H9 (cell line): Measurements from ENCODE around the gene CNTD1. TPM values are rescaled to one million over a fixed set of nuclear protein-coding genes. Genes with fewer than 3 reads are reported as not detected.

ENCODE experiments used
- DNase-seq: peaks from one replicate; pipeline ENCODE4 v3.0.0-alpha.2; 2017
- H2AFZ ChIP-seq: one replicate; pipeline ENCODE4 v1.6.1; 2013; ENCODE audit warnings: mild to moderate bottlenecking, low read length, control low read depth, moderate library complexity
- H2AK5ac ChIP-seq: 2 replicates; pipeline ENCODE4 v1.6.1; 2013; ENCODE audit warnings: low read length, control low read depth, mixed read lengths; ENCODE audit not compliant: insufficient read length
- H2BK120ac ChIP-seq: one replicate; pipeline ENCODE4 v1.6.1; 2013; ENCODE audit warnings: low read depth, mild to moderate bottlenecking, low read length, control low read depth, inconsistent platforms; ENCODE audit not compliant: poor library complexity, severe bottlenecking
- H2BK12ac ChIP-seq: 2 replicates; pipeline ENCODE4 v1.6.1; 2013; ENCODE audit warnings: low read length, control low read depth, mixed read lengths, low read depth; ENCODE audit not compliant: insufficient read length
- H2BK15ac ChIP-seq: 2 replicates; pipeline ENCODE4 v1.6.1; 2013; ENCODE audit warnings: low read depth, low read length, control low read depth
- H2BK20ac ChIP-seq: one replicate; pipeline ENCODE4 v1.6.1; 2013; ENCODE audit warnings: low read depth, mild to moderate bottlenecking, low read length, control low read depth, inconsistent platforms; ENCODE audit not compliant: poor library complexity, severe bottlenecking
- H2BK5ac ChIP-seq: 2 replicates; pipeline ENCODE4 v1.6.1; 2013; ENCODE audit warnings: low read length, control low read depth, mixed read lengths; ENCODE audit not compliant: insufficient read length
- H3K14ac ChIP-seq: 2 replicates; pipeline ENCODE4 v1.6.1; 2013; ENCODE audit warnings: low read length, control low read depth; ENCODE audit not compliant: insufficient read depth
- H3K18ac ChIP-seq: 2 replicates; pipeline ENCODE4 v1.6.1; 2013; ENCODE audit warnings: low read depth, mild to moderate bottlenecking, mixed read lengths, low read length, control low read depth; ENCODE audit not compliant: insufficient read length
- H3K23ac ChIP-seq: 2 replicates; pipeline ENCODE4 v1.6.1; 2013; ENCODE audit warnings: low read length, control low read depth, mixed read lengths, low read depth; ENCODE audit not compliant: insufficient read length
- H3K23me2 ChIP-seq: 2 replicates; pipeline ENCODE4 v1.6.1; 2013; ENCODE audit warnings: low read depth, mild to moderate bottlenecking, mixed read lengths, low read length, control low read depth; ENCODE audit not compliant: insufficient read length, poor library complexity, severe bottlenecking
- H3K27ac ChIP-seq: 2 replicates; pipeline ENCODE4 v1.5.1; 2013; ENCODE audit warnings: low read length, control low read depth, mixed read lengths, low read depth; ENCODE audit not compliant: insufficient read length
- H3K27me3 ChIP-seq: 2 replicates; pipeline ENCODE4 v1.6.1; 2013; ENCODE audit warnings: low read length, control low read depth, inconsistent platforms; ENCODE audit not compliant: insufficient read depth
- H3K4ac ChIP-seq: 2 replicates; pipeline ENCODE4 v1.6.1; 2013; ENCODE audit warnings: low read depth, mild to moderate bottlenecking, control low read depth, inconsistent platforms, low read length, moderate library complexity
- H3K4me1 ChIP-seq: 2 replicates; pipeline ENCODE4 v1.6.1; 2013; ENCODE audit warnings: low read length, control low read depth, inconsistent platforms; ENCODE audit not compliant: insufficient read depth
- H3K4me2 ChIP-seq: 2 replicates; pipeline ENCODE4 v1.6.1; 2013; ENCODE audit warnings: low read length, control low read depth, mixed read lengths; ENCODE audit not compliant: insufficient read length, insufficient read depth
- H3K56ac ChIP-seq: 2 replicates; pipeline ENCODE4 v1.6.1; 2013; ENCODE audit warnings: low read depth, mild to moderate bottlenecking, mixed read lengths, low read length, control low read depth; ENCODE audit not compliant: insufficient read length
- H3K79me1 ChIP-seq: 2 replicates; pipeline ENCODE4 v1.6.1; 2013; ENCODE audit warnings: low read depth, mild to moderate bottlenecking, moderate library complexity, low read length, control low read depth, inconsistent platforms; ENCODE audit not compliant: insufficient read depth, poor library complexity, severe bottlenecking
- H3K79me2 ChIP-seq: 2 replicates; pipeline ENCODE4 v1.6.1; 2013; ENCODE audit warnings: low read length, control low read depth, inconsistent platforms; ENCODE audit not compliant: insufficient read depth
- H3K9ac ChIP-seq: 2 replicates; pipeline ENCODE4 v1.6.1; 2013; ENCODE audit warnings: low read length, control low read depth, mixed read lengths; ENCODE audit not compliant: insufficient read length; ENCODE audit errors: extremely low read depth
- H3K9me3 ChIP-seq: one replicate; pipeline ENCODE4 v1.6.1; 2013; ENCODE audit warnings: low read depth, low read length, inconsistent platforms; ENCODE audit not compliant: control insufficient read depth
- H3T11ph ChIP-seq: one replicate; pipeline ENCODE4 v1.6.1; 2013; ENCODE audit warnings: mild to moderate bottlenecking, low read length, control low read depth, inconsistent platforms
- H4K20me1 ChIP-seq: one replicate; pipeline ENCODE4 v1.6.1; 2013; ENCODE audit not compliant: control insufficient read depth, insufficient read length, insufficient read depth
- H4K5ac ChIP-seq: 2 replicates; pipeline ENCODE4 v1.6.1; 2013; ENCODE audit warnings: low read depth, mild to moderate bottlenecking, mixed read lengths, low read length, control low read depth; ENCODE audit not compliant: insufficient read length
- H4K8ac ChIP-seq: replicated peaks from 2 replicates; pipeline ENCODE4 v1.6.1; 2013; ENCODE audit warnings: low read length, control low read depth, mixed read lengths, low read depth; ENCODE audit not compliant: insufficient read length
- H4K91ac ChIP-seq: 2 replicates; pipeline ENCODE4 v1.6.1; 2013; ENCODE audit warnings: low read depth, mild to moderate bottlenecking, moderate library complexity, mixed read lengths, low read length, control low read depth; ENCODE audit not compliant: insufficient read length
- H3K27ac Mint-ChIP-seq, 3 experiments: 2 replicates in 2 of 3; 3 replicates in 1 of 3; pipeline ENCODE4 v1.8.0; 2020 to 2021; ENCODE audit warnings: mixed read lengths in 3 of 3, mild to moderate bottlenecking in 1 of 3, moderate library complexity in 1 of 3
- H3K27me3 Mint-ChIP-seq: 2 replicates; pipeline ENCODE4 v1.8.0; 2021; ENCODE audit warnings: low read depth, mild to moderate bottlenecking, moderate library complexity, mixed read lengths
- H3K36me3 Mint-ChIP-seq, 3 experiments: 2 replicates in 2 of 3; 3 replicates in 1 of 3; pipeline ENCODE4 v1.8.0; 2020 to 2021; ENCODE audit warnings: low read depth in 3 of 3, mixed read lengths in 3 of 3; ENCODE audit not compliant: insufficient read depth in 1 of 3
- H3K4me1 Mint-ChIP-seq, 2 experiments: 2 replicates each; pipeline ENCODE4 v1.8.0; 2020; ENCODE audit warnings: mixed read lengths in 2 of 2
- H3K4me3 Mint-ChIP-seq, 2 experiments: 2 replicates in 1 of 2; 3 replicates in 1 of 2; pipeline ENCODE4 v1.8.0; 2020 to 2021; ENCODE audit warnings: mild to moderate bottlenecking in 2 of 2, mixed read lengths in 2 of 2, moderate library complexity in 1 of 2
- H3K9me3 Mint-ChIP-seq, 2 experiments: 2 replicates in 1 of 2; 3 replicates in 1 of 2; pipeline ENCODE4 v1.8.0; 2020; ENCODE audit warnings: mild to moderate bottlenecking in 2 of 2, mixed read lengths in 2 of 2, moderate library complexity in 1 of 2
- CTCF ChIP-seq: fragments of 200-600 bp; sonication (generic); conservative IDR thresholded peaks from 3 replicates; pipeline ENCODE4 v1.8.0; 2021; ENCODE audit warnings: antibody characterized with exemption, mild to moderate bottlenecking
- WGBS: extraction: QIAGEN DNeasy Blood & Tissue Kit; methylation state at CpG from one replicate; pipeline ENCODE4 v1.1.7; 2013; ENCODE audit warnings: missing lambda C conversion rate, low lambda C conversion rate, mixed read lengths; ENCODE audit not compliant: insufficient read length; ENCODE audit errors: extremely low coverage; 5-methylcytosine and 5-hydroxymethylcytosine counted together
- total RNA-seq: library from RNA; stranded (reverse); gene quantifications from 2 replicates; pipeline ENCODE4 v1.2.1, GENCODE V29; 2021

Gene CNTD1
- total RNA-seq, 1 experiment from 2014 or later: not detected

GRCh38 chr17:42782166-42783061, 16.2 kb upstream of the CNTD1 start:
- peaks cover 8% of the 10 kb centered on the region for H3K23me2 ChIP-seq
- H3K27me3 Mint-ChIP-seq: peaks cover 28% of the 10 kb centered on the region
- no peak for TF ChIP-seq CTCF
- no peak overlapping the region for H3T11ph ChIP-seq
- no peaks in the 10 kb centered on the region for H3K4me1 ChIP-seq
- no peak overlapping the region for H2AK5ac ChIP-seq
- no peak overlapping the region for H4K5ac ChIP-seq
- no peak overlapping the region for H4K91ac ChIP-seq
- no peak overlapping the region for H2BK120ac ChIP-seq
- H2BK5ac ChIP-seq: no peak overlapping the region
- H3K56ac ChIP-seq: no peak overlapping the region
- no peak overlapping the region for H2BK15ac ChIP-seq
- no peak overlapping the region; a peak in 1 of 7 replicates for H3K27ac Mint-ChIP-seq
- H3K27ac ChIP-seq: no peak overlapping the region
- peaks cover 10% of the 10 kb centered on the region; the same call in 1 of the 2 replicates for H3K27me3 ChIP-seq
- no peak overlapping the region for H3K23ac ChIP-seq
- H3K36me3 Mint-ChIP-seq: peaks cover 3 to 20% (median 19%) of the 10 kb centered on the region in 3 experiments
- no peaks in the 10 kb centered on the region for H3K79me1 ChIP-seq
- H3K4me1 Mint-ChIP-seq: peaks cover 21 to 22% of the 10 kb centered on the region in 2 experiments
- no peaks in the 10 kb centered on the region for H3K79me2 ChIP-seq
- no peak overlapping the region for H3K4me3 Mint-ChIP-seq
- no peak overlapping the region for H2BK12ac ChIP-seq
- no peak overlapping the region for H3K4me2 ChIP-seq
- no peaks in the 10 kb centered on the region for H3K9me3 Mint-ChIP-seq
- WGBS: no CpG with 5 or more reads among the region's 29 CpGs
- peak; percentile 41 for DNase-seq
- no peak overlapping the region for H2BK20ac ChIP-seq
- no peaks in the 10 kb centered on the region for H3K9me3 ChIP-seq
- no peak overlapping the region for H3K4ac ChIP-seq
- no peak overlapping the region for H2AFZ ChIP-seq
- no peaks in the 10 kb centered on the region for H4K20me1 ChIP-seq
- H3K9ac ChIP-seq: no peak overlapping the region
- H3K14ac ChIP-seq: no peak overlapping the region; the same call in 1 of the 2 replicates
- H3K18ac ChIP-seq: no peak overlapping the region
- no peak overlapping the region for H4K8ac ChIP-seq
